ENCODE measurements around the gene USP15. TPM values are rescaled to one million over a fixed set of nuclear protein-coding genes. Genes with fewer than 3 reads are reported as not detected.
A peak's percentile ranks its signal among the peaks of the same experiment; 100 is the strongest.

USP15 gene
- total and polyA plus RNA-seq, 2 of the 4 experiments (the other 2 are of a cell fraction), result 28.5 to 49.6 TPM

DNA sequence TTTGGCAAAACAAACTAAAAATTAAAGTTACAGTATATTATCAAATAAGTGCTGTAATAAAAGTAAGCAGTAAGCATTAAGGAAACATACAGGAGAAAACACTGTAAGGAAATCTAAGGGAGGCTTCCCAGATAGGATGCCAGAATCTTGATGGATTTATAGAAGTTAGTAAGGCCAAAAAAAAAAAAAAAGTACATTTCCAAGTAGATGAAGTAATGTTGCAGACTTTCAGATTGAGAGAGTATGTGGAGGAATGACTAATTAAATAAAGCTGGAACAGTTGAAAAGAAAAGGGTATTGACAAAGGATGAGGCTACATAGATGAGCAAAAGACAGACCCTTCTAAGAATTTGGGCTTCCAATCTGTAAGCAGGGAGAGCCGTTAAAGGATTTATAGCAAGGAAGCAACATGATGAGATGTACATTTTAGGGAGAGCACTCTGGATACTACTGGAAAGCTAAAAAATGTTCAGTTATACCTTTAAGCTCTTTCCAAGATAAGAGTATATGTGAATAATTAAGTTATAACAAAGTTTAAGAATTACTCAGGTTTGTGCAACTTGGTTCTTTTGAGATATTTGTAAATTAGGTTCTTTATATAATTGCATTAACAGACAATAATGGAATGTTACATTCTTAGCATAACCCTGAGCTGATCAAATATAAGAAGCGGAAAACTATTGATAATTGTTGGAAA is 119.0 kb downstream of the USP15 start:
- no peak overlapping the region for H2BK5ac ChIP-seq (ENCODE audit: low read depth, low read length, poor library complexity, severe bottlenecking)
- no peak; the same call in 1 of the 2 replicates for ATAC-seq (ENCODE audit: low read depth)
- WGBS, 2 experiments (ENCODE audit: extremely low coverage in 2 of 2, insufficient read length in 1 of 2), result no CpG with 5 or more reads among the region's 2 CpGs

More for the DNA sequence above, 119.0 kb downstream of the USP15 start:
- intact Hi-C loops (cut with micrococcal nuclease), result no loop called here
- Histone ChIP-seq H3K27me3 (ENCODE audit: control insufficient read depth, insufficient read depth, low read length) (no peaks in the 10 kb centered on the region), H4K5ac (ENCODE audit: low read depth, low read length) (no peak overlapping the region), H3K18ac (ENCODE audit: low read depth, low read length) (no peak overlapping the region), H3K27ac (ENCODE audit: insufficient read depth, low read length) (no peak overlapping the region), H3K4me2 (ENCODE audit: low read depth, low read length) (no peak overlapping the region), H2AFZ (replicated peaks; ENCODE audit: low read length, poor library complexity) (no peak overlapping the region), H3K36me3 (ENCODE audit: control insufficient read depth, insufficient read depth, low read length) (0 out of 2 replicates have a peak, but pooled peaks cover 2% of the 10 kb centered on the region), H3K79me1 (ENCODE audit: low read depth in 1 of 2, low read length in 2 of 2) (peaks cover 3 to 10% of the 10 kb centered on the region in 2 experiments; a peak in 3 of 4 replicates), H4K20me1 (ENCODE audit: insufficient read depth, low read length) (no peaks in the 10 kb centered on the region), H4K8ac (ENCODE audit: low read depth in 2 of 2, low read length in 2 of 2) (no peak overlapping the region), H2AK5ac (ENCODE audit: low read depth, low read length) (no peak overlapping the region), H3K56ac (ENCODE audit: extremely low read depth, insufficient read depth, low read length) (no peak overlapping the region), H2BK15ac (ENCODE audit: low read depth, low read length) (no peak overlapping the region), H3K14ac (replicated peaks; ENCODE audit: low read depth, low read length) (no peak overlapping the region), H3K4me1 (ENCODE audit: control insufficient read depth, insufficient read depth, low read length) (no peaks in the 10 kb centered on the region), H2BK120ac (ENCODE audit: low read depth, low read length) (no peak overlapping the region), H3K9me1 (ENCODE audit: insufficient read depth, low read length) (no peaks in the 10 kb centered on the region), H4K91ac (ENCODE audit: insufficient read depth, low read depth, low read length) (no peak overlapping the region), H3K23ac (ENCODE audit: low read depth, low read length) (no peak overlapping the region), H2BK20ac (ENCODE audit: low read depth, low read length) (no peak overlapping the region), H3K9ac (ENCODE audit: low read depth, low read length) (no peak overlapping the region), H2AK9ac (replicated peaks; ENCODE audit: low read depth, low read length, poor library complexity) (no peak overlapping the region), H3K4me3 (ENCODE audit: insufficient read depth, low read depth, low read length) (no peak overlapping the region), H3K4ac (ENCODE audit: low read depth, low read length) (no peak overlapping the region), H3K9me3 (ENCODE audit: control insufficient read depth, insufficient read depth, low read length) (no peaks in the 10 kb centered on the region)
- ChIA-PET POLR2A (ENCODE audit: unreplicated experiment) (no interaction called here), CTCF (no interaction called here)
- no TSS peak for BruUV-seq (replicated peaks)
- TF ChIP-seq, protein P1, sequence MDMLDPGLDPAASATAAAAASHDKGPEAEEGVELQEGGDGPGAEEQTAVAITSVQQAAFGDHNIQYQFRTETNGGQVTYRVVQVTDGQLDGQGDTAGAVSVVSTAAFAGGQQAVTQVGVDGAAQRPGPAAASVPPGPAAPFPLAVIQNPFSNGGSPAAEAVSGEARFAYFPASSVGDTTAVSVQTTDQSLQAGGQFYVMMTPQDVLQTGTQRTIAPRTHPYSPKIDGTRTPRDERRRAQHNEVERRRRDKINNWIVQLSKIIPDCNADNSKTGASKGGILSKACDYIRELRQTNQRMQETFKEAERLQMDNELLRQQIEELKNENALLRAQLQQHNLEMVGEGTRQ (IDR thresholded peaks at IDR 0.05; ENCODE audit: low read depth, low read length), result no peak
- TF ChIP-seq NFE2L2 (IDR thresholded peaks at IDR 0.05; ENCODE audit: low read depth, low read length) (no peak), SMC3 (IDR thresholded peaks at IDR 0.05; ENCODE audit: low read depth, low read length) (no peak), MAZ (IDR thresholded peaks at IDR 0.05; ENCODE audit: borderline replicate concordance, low read depth, low read length) (no peak), FOS (IDR thresholded peaks at IDR 0.05; ENCODE audit: low read depth, low read length) (no peak), RAD21 (IDR thresholded peaks at IDR 0.05; ENCODE audit: low read length) (no peak), RFX5 (IDR thresholded peaks at IDR 0.05; ENCODE audit: low read depth, low read length) (no peak), CEBPB (IDR thresholded peaks at IDR 0.05; ENCODE audit: low read depth, low read length) (no peak), MAFK (IDR thresholded peaks at IDR 0.05; ENCODE audit: low read depth, low read length) (no peak), CHD1 (IDR thresholded peaks at IDR 0.05; ENCODE audit: low read depth, low read length) (no peak), BHLHE40 (IDR thresholded peaks at IDR 0.05; ENCODE audit: low read depth, low read length) (no peak), MXI1 (IDR thresholded peaks at IDR 0.05; ENCODE audit: borderline replicate concordance, low read depth, low read length) (no peak)
- TF ChIP-seq, protein P2, sequence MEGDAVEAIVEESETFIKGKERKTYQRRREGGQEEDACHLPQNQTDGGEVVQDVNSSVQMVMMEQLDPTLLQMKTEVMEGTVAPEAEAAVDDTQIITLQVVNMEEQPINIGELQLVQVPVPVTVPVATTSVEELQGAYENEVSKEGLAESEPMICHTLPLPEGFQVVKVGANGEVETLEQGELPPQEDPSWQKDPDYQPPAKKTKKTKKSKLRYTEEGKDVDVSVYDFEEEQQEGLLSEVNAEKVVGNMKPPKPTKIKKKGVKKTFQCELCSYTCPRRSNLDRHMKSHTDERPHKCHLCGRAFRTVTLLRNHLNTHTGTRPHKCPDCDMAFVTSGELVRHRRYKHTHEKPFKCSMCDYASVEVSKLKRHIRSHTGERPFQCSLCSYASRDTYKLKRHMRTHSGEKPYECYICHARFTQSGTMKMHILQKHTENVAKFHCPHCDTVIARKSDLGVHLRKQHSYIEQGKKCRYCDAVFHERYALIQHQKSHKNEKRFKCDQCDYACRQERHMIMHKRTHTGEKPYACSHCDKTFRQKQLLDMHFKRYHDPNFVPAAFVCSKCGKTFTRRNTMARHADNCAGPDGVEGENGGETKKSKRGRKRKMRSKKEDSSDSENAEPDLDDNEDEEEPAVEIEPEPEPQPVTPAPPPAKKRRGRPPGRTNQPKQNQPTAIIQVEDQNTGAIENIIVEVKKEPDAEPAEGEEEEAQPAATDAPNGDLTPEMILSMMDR (conservative IDR thresholded peaks at IDR 0.05; ENCODE audit: low read depth, low read length), result no peak
- in situ Hi-C loops (cut with MboI; ENCODE audit: low sequenced_read_pairs), result no loop called here
- dilution Hi-C loops (cut with HindIII; ENCODE audit: low sequenced_read_pairs, unreplicated experiment), result no loop called here
- DNase-seq, result peak; percentile 25

All from IMR-90 (cell line).